ENCODE measurements around the gene PCBP2.
"Not testable (repeated sequence)": the region's sequence is repeated elsewhere in the genome, so short reads cannot be mapped to it uniquely, and the experiment has no call there.

GRCh38 chr12:53402351-53402750 lies 49.6 kb upstream of the PCBP2 start:
- TF ChIP-seq CTCF, POLR2A (IDR thresholded peaks at IDR 0.05): not testable (repeated sequence)
